ENCODE measurements around the gene ZNF708.
A peak's percentile ranks its signal among the peaks of the same experiment; 100 is the strongest.
"Not testable (repeated sequence)": the region's sequence is repeated elsewhere in the genome, so short reads cannot be mapped to it uniquely, and the experiment has no call there.

Gene ZNF708

DNA sequence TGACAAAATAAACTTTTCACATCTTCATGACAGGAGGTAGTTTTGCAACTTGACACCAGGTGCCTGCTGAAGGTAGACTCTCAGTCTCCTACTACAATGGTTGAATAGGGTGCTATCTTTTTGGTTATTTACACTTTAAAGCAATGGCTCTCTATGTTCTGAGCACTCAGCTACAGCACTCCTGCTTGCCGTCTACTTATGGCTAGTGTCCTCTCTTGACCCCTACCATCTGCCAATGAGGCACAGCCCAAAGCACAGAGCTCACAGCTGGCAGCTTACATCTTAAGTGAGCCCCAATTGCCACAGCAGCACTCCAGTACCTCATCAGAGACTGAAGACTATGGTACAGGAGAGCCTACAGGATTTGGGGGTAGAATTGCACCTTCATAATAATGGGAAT is 11.4 kb downstream of the ZNF708 start:
- WGBS, 2 donors (ENCODE audit: extremely low coverage in 2 of 2, insufficient read length in 2 of 2, insufficient replicate concordance in 1 of 2), result no CpG with 5 or more reads among the region's 1 CpG
- H4K91ac ChIP-seq (ENCODE audit: low read depth, low read length, poor library complexity), result no peak overlapping the region
- H3K27ac ChIP-seq (replicated peaks; ENCODE audit: low read length), result no peak overlapping the region

DNA sequence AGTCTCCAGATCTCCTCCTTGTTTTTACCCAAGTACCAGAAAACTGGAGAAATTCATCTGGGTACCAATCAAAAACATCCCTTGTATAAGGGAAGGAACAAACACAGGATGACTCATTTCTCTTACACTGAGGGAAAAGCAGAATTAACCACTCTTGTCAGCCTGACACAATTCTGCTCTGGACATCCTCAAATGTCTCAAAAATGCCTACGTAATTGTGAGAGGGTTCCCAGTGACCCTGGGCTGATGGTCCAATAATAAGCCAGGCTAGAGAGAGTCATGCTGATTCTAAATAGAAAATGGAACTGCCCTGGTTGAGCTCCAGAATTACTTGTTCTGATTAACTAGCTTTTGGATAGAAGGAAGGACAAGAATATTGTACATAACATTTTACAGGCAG is 14.5 kb downstream of the ZNF708 start:
- Histone ChIP-seq H3K79me1 (ENCODE audit: low read depth, low read length) (peaks cover 3% of the 10 kb centered on the region), H2BK12ac (ENCODE audit: low read length) (no peak overlapping the region), H3K9me3 (replicated peaks in 1 of 2; ENCODE audit: control insufficient read depth in 2 of 2, insufficient read depth in 1 of 2, low read depth in 1 of 2, low read length in 2 of 2) (peaks cover 0 to 51% of the 10 kb centered on the region in 2 donors), H3K27me3 (ENCODE audit: control insufficient read depth in 3 of 3, insufficient read depth in 3 of 3, low read depth in 1 of 3, low read length in 3 of 3) (no peaks in the 10 kb centered on the region), H4K8ac (ENCODE audit: low read depth, low read length) (no peak overlapping the region), H2AK5ac (ENCODE audit: low read depth, low read length) (no peak overlapping the region), H4K91ac (ENCODE audit: low read depth, low read length, poor library complexity) (no peak overlapping the region), H2BK5ac (ENCODE audit: low read length) (no peak overlapping the region), H2BK120ac (ENCODE audit: low read depth, low read length) (no peak overlapping the region), H3K4me1 (ENCODE audit: control insufficient read depth in 2 of 2, insufficient read depth in 1 of 2, low read depth in 1 of 2, low read length in 2 of 2) (no peaks in the 10 kb centered on the region), H3K23ac (ENCODE audit: low read depth, low read length, poor library complexity) (no peak overlapping the region), H3K14ac (ENCODE audit: low read length) (no peak overlapping the region), H2BK15ac (ENCODE audit: low read length) (no peak overlapping the region), H3K27ac (replicated peaks; ENCODE audit: low read length) (no peak overlapping the region), H3K4me3 (ENCODE audit: low read length in 2 of 2) (no peak overlapping the region), H3K36me3 (replicated peaks in 1 of 2; ENCODE audit: control insufficient read depth in 2 of 2, insufficient read depth in 2 of 2, low read length in 2 of 2) (peaks cover 4 to 75% of the 10 kb centered on the region in 2 donors), H3K18ac (ENCODE audit: low read length) (no peak overlapping the region), H2AFZ (ENCODE audit: low read length) (no peak overlapping the region), H3K4ac (ENCODE audit: low read length) (no peak overlapping the region), H3K9ac (ENCODE audit: low read depth, low read length, poor library complexity) (no peak overlapping the region), H3K4me2 (ENCODE audit: insufficient read depth, low read length, poor library complexity, severe bottlenecking) (no peak overlapping the region)
- DNase-seq (ENCODE audit: low spot score), result no peak
- WGBS, 2 donors (ENCODE audit: extremely low coverage in 2 of 2, insufficient read length in 2 of 2, insufficient replicate concordance in 1 of 2), result no CpG with 5 or more reads among the region's 1 CpG

More for the DNA sequence above, 11.4 kb downstream of the ZNF708 start:
- Histone ChIP-seq H4K8ac (ENCODE audit: low read depth, low read length) (no peak overlapping the region), H3K4me2 (ENCODE audit: insufficient read depth, low read length, poor library complexity, severe bottlenecking) (no peak overlapping the region), H2AFZ (ENCODE audit: low read length) (no peak overlapping the region), H3K18ac (ENCODE audit: low read length) (no peak overlapping the region), H2BK120ac (ENCODE audit: low read depth, low read length) (no peak overlapping the region), H3K4me3 (ENCODE audit: low read length in 2 of 2) (peak overlapping the region in 1 of 2 donors; percentile 20), H3K9ac (ENCODE audit: low read depth, low read length, poor library complexity) (no peak overlapping the region), H3K23ac (ENCODE audit: low read depth, low read length, poor library complexity) (no peak overlapping the region), H3K4ac (ENCODE audit: low read length) (no peak overlapping the region), H2BK5ac (ENCODE audit: low read length) (no peak overlapping the region), H2AK5ac (ENCODE audit: low read depth, low read length) (no peak overlapping the region), H3K14ac (ENCODE audit: low read length) (peak overlapping the region; percentile 84), H2BK15ac (ENCODE audit: low read length) (no peak overlapping the region), H2BK12ac (ENCODE audit: low read length) (no peak overlapping the region), H3K27me3 (ENCODE audit: control insufficient read depth in 3 of 3, insufficient read depth in 3 of 3, low read depth in 1 of 3, low read length in 3 of 3) (no peaks in the 10 kb centered on the region), H3K9me3 (replicated peaks in 1 of 2; ENCODE audit: control insufficient read depth in 2 of 2, insufficient read depth in 1 of 2, low read depth in 1 of 2, low read length in 2 of 2) (peaks cover 0 to 63% of the 10 kb centered on the region in 2 donors), H3K36me3 (replicated peaks in 1 of 2; ENCODE audit: control insufficient read depth in 2 of 2, insufficient read depth in 2 of 2, low read length in 2 of 2) (peaks cover 2 to 65% of the 10 kb centered on the region in 2 donors), H3K79me1 (ENCODE audit: low read depth, low read length) (peaks cover 7% of the 10 kb centered on the region), H3K4me1 (ENCODE audit: control insufficient read depth in 2 of 2, insufficient read depth in 1 of 2, low read depth in 1 of 2, low read length in 2 of 2) (peaks cover 0 to 3% of the 10 kb centered on the region in 2 donors)
- DNase-seq (ENCODE audit: low spot score), result no peak

DNA sequence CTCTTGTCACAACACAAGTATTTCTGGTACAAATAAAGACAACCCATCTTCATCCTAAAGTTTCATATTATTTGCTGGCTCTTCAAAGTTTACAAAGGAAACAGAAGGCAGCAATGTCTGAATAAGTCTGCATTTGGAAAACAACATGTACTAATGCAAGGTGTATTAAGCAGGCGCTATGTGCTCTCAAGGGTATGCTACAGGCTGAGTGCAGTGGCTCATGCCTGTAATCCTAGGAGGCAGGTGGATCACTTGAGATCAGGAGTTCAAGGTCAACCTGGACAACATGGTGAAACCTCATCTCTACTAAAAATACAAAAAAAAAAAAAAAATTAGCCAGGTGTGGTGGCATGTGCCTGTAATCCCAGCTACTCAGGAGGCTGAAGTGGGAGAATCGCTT is 16.4 kb downstream of the ZNF708 start:
- peaks cover 0 to 35% of the 10 kb centered on the region in 2 donors for H3K9me3 ChIP-seq (replicated peaks in 1 of 2; ENCODE audit: control insufficient read depth in 2 of 2, insufficient read depth in 1 of 2, low read depth in 1 of 2, low read length in 2 of 2)
- not testable (repeated sequence) for H2BK12ac ChIP-seq (ENCODE audit: low read length); H3K27ac ChIP-seq (replicated peaks; ENCODE audit: low read length); H2BK120ac ChIP-seq (ENCODE audit: low read depth, low read length); H3K9ac ChIP-seq (ENCODE audit: low read depth, low read length, poor library complexity); H2AK5ac ChIP-seq (ENCODE audit: low read depth, low read length); H3K14ac ChIP-seq (ENCODE audit: low read length); H2BK5ac ChIP-seq (ENCODE audit: low read length); DNase-seq (ENCODE audit: low spot score); H3K4ac ChIP-seq (ENCODE audit: low read length); H3K4me3 ChIP-seq (ENCODE audit: low read length in 2 of 2); H3K4me1 ChIP-seq (ENCODE audit: control insufficient read depth in 2 of 2, insufficient read depth in 1 of 2, low read depth in 1 of 2, low read length in 2 of 2); H3K4me2 ChIP-seq (ENCODE audit: insufficient read depth, low read length, poor library complexity, severe bottlenecking); H3K18ac ChIP-seq (ENCODE audit: low read length); H4K91ac ChIP-seq (ENCODE audit: low read depth, low read length, poor library complexity); H2BK15ac ChIP-seq (ENCODE audit: low read length); H2AFZ ChIP-seq (ENCODE audit: low read length); H3K79me1 ChIP-seq (ENCODE audit: low read depth, low read length); H4K8ac ChIP-seq (ENCODE audit: low read depth, low read length); H3K23ac ChIP-seq (ENCODE audit: low read depth, low read length, poor library complexity); H3K27me3 ChIP-seq (ENCODE audit: control insufficient read depth in 3 of 3, insufficient read depth in 3 of 3, low read depth in 1 of 3, low read length in 3 of 3)
- no CpG with 5 or more reads among the region's 2 CpGs for WGBS, 2 donors (ENCODE audit: extremely low coverage in 2 of 2, insufficient read length in 2 of 2, insufficient replicate concordance in 1 of 2)
- H3K36me3 ChIP-seq (replicated peaks in 1 of 2; ENCODE audit: control insufficient read depth in 2 of 2, insufficient read depth in 2 of 2, low read length in 2 of 2), result peaks cover 2 to 75% of the 10 kb centered on the region in 2 donors

DNA sequence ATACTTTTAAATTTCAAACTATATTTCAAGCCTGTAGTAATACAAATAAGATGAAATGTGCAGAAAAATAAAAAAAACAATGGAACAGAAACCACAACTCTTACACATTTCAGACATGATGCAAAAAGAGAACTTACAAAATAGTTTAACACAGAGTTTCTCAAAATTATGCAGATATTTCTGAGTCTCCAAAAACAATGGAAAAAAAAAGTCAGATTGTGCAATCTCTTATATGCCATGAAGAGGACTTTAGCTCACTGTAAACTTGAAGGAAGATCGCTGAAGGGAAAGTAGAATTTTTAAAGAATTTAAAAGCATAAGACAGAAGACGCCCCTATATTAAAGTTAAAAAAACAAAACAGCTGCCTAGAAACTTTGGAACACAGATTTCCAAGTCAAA is 20.4 kb downstream of the ZNF708 start:
- Histone ChIP-seq H2BK120ac (ENCODE audit: low read depth, low read length) (no peak overlapping the region), H3K4ac (ENCODE audit: low read length) (no peak overlapping the region), H3K4me3 (ENCODE audit: low read length in 2 of 2) (no peak overlapping the region), H3K9ac (ENCODE audit: low read depth, low read length, poor library complexity) (no peak overlapping the region), H3K4me1 (ENCODE audit: control insufficient read depth in 2 of 2, insufficient read depth in 1 of 2, low read depth in 1 of 2, low read length in 2 of 2) (no peaks in the 10 kb centered on the region), H2BK15ac (ENCODE audit: low read length) (no peak overlapping the region), H3K27ac (replicated peaks; ENCODE audit: low read length) (no peak overlapping the region), H3K36me3 (replicated peaks in 1 of 2; ENCODE audit: control insufficient read depth in 2 of 2, insufficient read depth in 2 of 2, low read length in 2 of 2) (peaks cover 7 to 93% of the 10 kb centered on the region in 2 donors), H2BK12ac (ENCODE audit: low read length) (no peak overlapping the region), H4K8ac (ENCODE audit: low read depth, low read length) (no peak overlapping the region), H2BK5ac (ENCODE audit: low read length) (no peak overlapping the region), H3K14ac (ENCODE audit: low read length) (no peak overlapping the region), H4K91ac (ENCODE audit: low read depth, low read length, poor library complexity) (no peak overlapping the region), H3K9me3 (replicated peaks in 1 of 2; ENCODE audit: control insufficient read depth in 2 of 2, insufficient read depth in 1 of 2, low read depth in 1 of 2, low read length in 2 of 2) (peaks cover 0 to 49% of the 10 kb centered on the region in 2 donors), H2AK5ac (ENCODE audit: low read depth, low read length) (no peak overlapping the region), H3K27me3 (ENCODE audit: control insufficient read depth in 3 of 3, insufficient read depth in 3 of 3, low read depth in 1 of 3, low read length in 3 of 3) (no peaks in the 10 kb centered on the region), H3K79me1 (ENCODE audit: low read depth, low read length) (no peaks in the 10 kb centered on the region), H3K18ac (ENCODE audit: low read length) (no peak overlapping the region), H3K4me2 (ENCODE audit: insufficient read depth, low read length, poor library complexity, severe bottlenecking) (no peak overlapping the region), H2AFZ (ENCODE audit: low read length) (no peak overlapping the region), H3K23ac (ENCODE audit: low read depth, low read length, poor library complexity) (no peak overlapping the region)
- no CpG with 5 or more reads among the region's 2 CpGs for WGBS, 2 donors (ENCODE audit: extremely low coverage in 2 of 2, insufficient read length in 2 of 2, insufficient replicate concordance in 1 of 2)
- DNase-seq (ENCODE audit: low spot score), result no peak
